Measurements from ENCODE around the gene SMIM44.
A peak's percentile ranks its signal among the peaks of the same experiment; 100 is the strongest.

The SMIM44 gene

GRCh38 chr19:3474010-3474409 is 9.2 kb downstream of the SMIM44 start:
- no peaks in the 10 kb centered on the region for H3K9me3 ChIP-seq (ENCODE audit: control insufficient read depth, low read length)
- no peaks in the 10 kb centered on the region for H3K27me3 ChIP-seq (ENCODE audit: control insufficient read depth, insufficient read depth, low read length)
- no peak overlapping the region for H3K4me2 ChIP-seq (ENCODE audit: low read length)
- TF ChIP-seq CTCF (IDR thresholded peaks at IDR 0.05), result no peak
- H2AFZ ChIP-seq, result no peak overlapping the region
- H3K9ac ChIP-seq, result no peak overlapping the region
- H3K4me1 ChIP-seq, result no peaks in the 10 kb centered on the region
- H3K4me3 ChIP-seq (ENCODE audit: low read depth, low read length), result no peak overlapping the region
- no peaks in the 10 kb centered on the region for H3K36me3 ChIP-seq (ENCODE audit: control insufficient read depth, insufficient read depth, low read length)
- no peak overlapping the region for H3K27ac ChIP-seq
- H3K79me2 ChIP-seq, result no peaks in the 10 kb centered on the region

DNA sequence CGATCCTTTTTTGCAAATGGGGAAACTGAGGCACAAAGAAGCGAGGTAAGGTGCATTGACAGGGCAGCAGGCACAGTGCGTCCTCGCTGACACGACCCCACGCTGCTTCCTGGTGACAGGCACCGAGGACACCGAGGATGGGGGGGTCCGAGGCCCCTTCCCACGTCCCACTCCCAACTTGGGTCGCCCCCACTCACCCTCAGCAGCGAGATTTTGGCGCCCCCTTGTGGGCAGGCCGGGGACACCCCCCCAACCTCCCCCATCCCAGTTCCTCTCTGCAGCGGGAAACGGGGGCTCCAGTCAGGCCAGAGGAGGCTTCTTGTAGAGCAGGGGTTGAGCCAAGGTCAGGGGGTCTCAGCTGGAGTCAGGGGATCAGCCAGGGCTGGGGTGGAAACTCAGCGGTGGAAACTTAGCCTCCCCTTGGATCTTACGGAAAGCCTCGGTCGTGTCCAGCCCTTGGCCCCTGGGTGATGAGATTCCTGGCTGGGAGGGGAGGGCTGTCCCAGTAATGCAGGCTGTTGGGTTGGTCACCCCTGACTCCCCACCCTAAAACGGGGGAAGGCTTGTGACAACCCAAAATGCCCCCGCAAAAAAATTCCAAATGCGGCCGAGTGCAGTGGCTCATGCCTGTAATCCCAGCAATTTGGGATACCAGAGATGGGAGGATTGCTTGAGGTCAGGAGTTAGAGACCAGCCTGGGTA is 11.1 kb downstream of the SMIM44 start:
- Histone ChIP-seq H3K36me3 (ENCODE audit: control insufficient read depth, insufficient read depth, low read length) (no peaks in the 10 kb centered on the region), H3K27ac (no peak overlapping the region), H3K9me3 (ENCODE audit: control insufficient read depth, low read length) (no peaks in the 10 kb centered on the region), H3K79me2 (no peaks in the 10 kb centered on the region), H3K9ac (no peak overlapping the region), H2AFZ (no peak overlapping the region), H3K4me2 (ENCODE audit: low read length) (peak overlapping the region; percentile 17), H3K4me1 (no peaks in the 10 kb centered on the region), H3K4me3 (ENCODE audit: low read depth, low read length) (no peak overlapping the region), H3K27me3 (ENCODE audit: control insufficient read depth, insufficient read depth, low read length) (no peaks in the 10 kb centered on the region)
- TF ChIP-seq CTCF (IDR thresholded peaks at IDR 0.05), result peak; percentile 85

GRCh38 chr19:3470500-3471128 is 12.6 kb downstream of the SMIM44 start:
- TF ChIP-seq CTCF (IDR thresholded peaks at IDR 0.05), result no peak
- H3K4me3 ChIP-seq (ENCODE audit: low read depth, low read length), result no peak overlapping the region
- H3K79me2 ChIP-seq, result no peaks in the 10 kb centered on the region
- H3K27ac ChIP-seq, result no peak overlapping the region
- no peak overlapping the region for H3K4me2 ChIP-seq (ENCODE audit: low read length)
- no peaks in the 10 kb centered on the region for H3K4me1 ChIP-seq
- H3K27me3 ChIP-seq (ENCODE audit: control insufficient read depth, insufficient read depth, low read length), result no peaks in the 10 kb centered on the region
- no peak overlapping the region for H3K9ac ChIP-seq
- H3K36me3 ChIP-seq (ENCODE audit: control insufficient read depth, insufficient read depth, low read length), result no peaks in the 10 kb centered on the region
- H3K9me3 ChIP-seq (ENCODE audit: control insufficient read depth, low read length), result no peaks in the 10 kb centered on the region
- no peak overlapping the region for H2AFZ ChIP-seq

DNA sequence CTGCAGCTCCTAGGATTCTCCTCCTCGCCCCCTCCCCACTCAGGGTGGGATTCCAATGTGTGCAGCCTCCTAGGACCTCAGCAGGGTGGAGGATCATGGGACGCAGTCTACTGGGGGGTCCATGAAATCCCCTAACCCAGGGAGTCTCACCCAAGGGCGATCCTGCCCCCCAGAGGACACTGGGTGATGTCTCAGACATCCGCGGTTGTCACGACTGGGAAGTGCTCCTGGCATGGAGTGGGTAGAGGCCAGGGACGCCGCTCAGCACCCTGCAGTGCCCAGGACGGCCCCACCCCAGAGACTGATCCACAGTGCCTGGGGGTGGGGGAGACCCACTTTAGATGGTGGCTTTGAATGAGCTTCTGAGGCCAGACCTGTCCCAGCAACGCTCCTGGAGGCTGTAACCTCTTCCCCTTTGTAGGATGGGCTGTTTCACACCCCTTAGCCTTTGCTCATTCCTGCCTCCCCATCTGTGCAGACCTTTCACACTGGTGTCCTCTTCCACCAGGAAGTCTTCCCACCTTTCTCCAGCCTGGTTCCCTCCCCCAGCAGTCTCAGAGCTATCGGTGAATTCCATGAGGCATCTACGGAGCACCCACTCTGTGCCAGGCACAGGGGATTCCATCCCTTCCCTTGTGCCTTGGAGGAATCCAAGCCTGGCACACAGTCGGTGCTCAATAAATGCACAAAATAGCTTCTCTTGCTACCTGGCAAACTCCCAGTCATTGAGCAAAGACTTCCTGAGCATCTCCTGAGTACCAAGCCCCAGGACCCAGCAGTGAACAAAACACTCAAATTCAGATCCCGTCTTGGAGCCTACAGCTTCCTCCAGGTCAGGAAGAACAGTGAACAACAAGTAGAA is 13.4 kb downstream of the SMIM44 start:
- Histone ChIP-seq H3K36me3 (ENCODE audit: control insufficient read depth, insufficient read depth, low read length) (no peaks in the 10 kb centered on the region), H2AFZ (no peak overlapping the region), H3K4me2 (ENCODE audit: low read length) (no peak overlapping the region), H3K4me3 (ENCODE audit: low read depth, low read length) (no peak overlapping the region), H3K9ac (no peak overlapping the region), H3K79me2 (no peaks in the 10 kb centered on the region), H3K9me3 (ENCODE audit: control insufficient read depth, low read length) (no peaks in the 10 kb centered on the region), H3K27me3 (ENCODE audit: control insufficient read depth, insufficient read depth, low read length) (no peaks in the 10 kb centered on the region), H3K4me1 (no peaks in the 10 kb centered on the region), H3K27ac (no peak overlapping the region)
- TF ChIP-seq CTCF (IDR thresholded peaks at IDR 0.05), result no peak
